GM21717 (cell line): ENCODE measurements around the gene OR5K3.
"Not testable (repeated sequence)": the region's sequence is repeated elsewhere in the genome, so short reads cannot be mapped to it uniquely, and the experiment has no call there.

Experiments used
- ATAC-seq: cut with Tn5 transposase; IDR thresholded peaks from one replicate; pipeline ENCODE4 v1.9.1; 2021; ENCODE audit warnings: mild to moderate bottlenecking, moderate library complexity; ENCODE audit not compliant: unreplicated experiment

OR5K3 gene, protein sequence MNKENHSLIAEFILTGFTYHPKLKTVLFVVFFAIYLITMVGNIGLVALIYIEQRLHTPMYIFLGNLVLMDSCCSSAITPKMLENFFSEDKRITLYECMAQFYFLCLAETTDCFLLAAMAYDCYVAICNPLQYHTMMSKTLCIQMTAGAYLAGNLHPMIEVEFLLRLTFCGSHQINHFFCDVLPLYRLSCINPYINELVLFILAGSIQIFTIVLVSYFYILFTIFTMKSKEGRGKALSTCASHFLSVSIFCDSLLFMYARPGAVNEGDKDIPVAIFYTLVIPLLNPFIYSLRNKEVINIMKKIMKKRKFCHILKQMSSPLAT

DNA sequence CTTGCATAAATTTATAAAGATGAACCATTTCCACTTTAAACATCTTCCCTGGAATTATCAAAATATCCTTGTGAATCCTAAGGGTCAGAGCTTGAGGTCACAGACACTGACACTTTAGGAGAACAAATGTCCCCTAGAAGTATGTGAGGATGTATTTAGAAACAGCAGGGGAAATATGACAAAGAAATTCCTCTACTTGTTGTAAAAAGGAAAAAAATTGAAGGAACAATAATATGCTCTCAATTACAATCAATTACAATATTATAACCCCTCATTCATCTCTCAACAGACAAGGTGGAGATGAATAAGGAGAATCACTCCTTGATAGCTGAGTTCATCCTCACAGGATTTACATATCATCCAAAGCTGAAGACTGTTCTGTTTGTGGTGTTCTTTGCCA is at the start of gene OR5K3:
Gene OR5K3, plus strand, starts transcription at position 301 of the 400 bp plus-strand sequence. Its CDS starts 0 bp downstream, at position 301.
- no peak for ATAC-seq

DNA sequence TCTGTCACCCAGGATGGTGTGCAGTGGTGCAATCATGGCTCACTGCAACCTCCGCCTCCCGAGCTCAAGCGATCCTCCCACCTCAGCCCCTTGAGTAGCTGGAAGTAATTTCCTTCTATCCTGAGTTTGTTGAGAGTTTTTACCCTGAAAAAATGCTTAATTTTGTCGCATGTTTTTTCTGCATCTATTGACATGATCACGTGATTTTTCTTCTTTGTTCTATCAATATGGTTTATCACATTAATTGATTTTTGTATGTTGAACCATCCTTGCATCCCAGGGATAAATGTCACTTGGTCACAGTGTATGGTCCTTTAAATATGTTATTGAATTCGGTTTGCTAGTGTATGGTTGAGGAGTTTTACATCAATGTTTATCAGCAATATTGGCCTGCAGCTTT is 48.7 kb upstream of the OR5K3 start:
- no peak for ATAC-seq

DNA sequence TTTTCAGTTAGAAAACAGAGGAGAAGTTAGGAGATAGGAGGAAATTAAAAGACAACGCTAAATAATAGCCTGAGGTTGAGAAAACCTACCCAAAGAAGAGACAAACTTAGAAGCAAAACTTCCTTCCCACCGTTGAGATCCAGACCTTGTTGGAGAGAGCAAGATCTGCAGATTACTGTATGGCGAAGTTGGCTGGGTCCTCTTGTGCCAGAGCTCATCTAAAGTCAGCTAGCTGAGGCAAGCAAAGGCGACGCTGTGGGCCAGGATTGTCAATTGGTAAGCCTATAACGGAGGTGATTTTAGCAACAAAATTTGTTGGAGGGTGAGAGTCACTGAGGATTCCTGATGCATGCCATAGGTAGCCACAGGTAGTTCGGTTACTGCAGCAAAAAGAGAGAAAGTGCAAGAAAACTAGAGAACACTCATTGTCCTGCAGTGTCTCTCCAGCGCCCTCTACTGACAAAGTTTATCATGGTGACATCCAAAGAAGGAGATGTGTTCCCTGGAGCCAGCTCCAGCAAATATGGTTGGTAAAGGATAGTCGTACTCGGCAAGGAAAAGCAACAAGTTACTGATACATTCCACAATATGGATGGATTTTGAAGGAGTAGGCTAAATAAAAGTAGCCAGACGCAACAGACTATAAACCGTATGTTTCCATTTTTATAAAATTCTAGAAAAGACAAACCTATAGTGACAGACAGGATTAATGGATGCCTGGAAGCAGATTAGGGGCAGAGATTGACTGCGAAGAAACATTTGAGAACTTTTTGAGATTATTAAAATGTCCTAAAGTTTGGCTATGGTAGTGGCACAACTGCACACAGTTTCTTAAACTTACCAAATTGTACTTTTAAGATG is 46.6 kb upstream of the OR5K3 start:
- peak; percentile 55 for ATAC-seq

DNA sequence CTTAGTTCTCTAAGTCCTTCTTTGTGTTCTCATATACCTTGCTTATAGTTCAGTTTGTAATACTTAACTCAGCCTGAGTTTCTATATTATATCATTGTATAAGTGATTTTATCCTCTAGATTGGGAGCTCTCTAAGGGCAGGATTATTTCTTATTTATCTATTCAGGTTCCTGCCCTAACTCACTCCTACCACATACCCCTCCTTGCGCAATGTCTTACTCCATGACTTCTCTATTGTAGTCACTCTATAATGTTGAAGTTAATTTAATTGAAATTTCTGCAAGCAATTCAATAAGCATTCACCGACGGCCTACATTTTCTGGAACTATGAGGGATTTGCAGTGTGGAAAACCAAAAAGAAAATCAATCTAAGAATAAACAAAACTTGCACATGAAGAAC is 40.4 kb upstream of the OR5K3 start:
- ATAC-seq: no peak

- ATAC-seq: no peak
These were observed 36.9 kb upstream of the OR5K3 start, which contains the start of gene OR5K4 for GRCh38 chr3:98353554-98353953. Gene OR5K4 (plus strand): TSS chr3:98353854. CDS start chr3:98353854, 0 bp downstream.

GRCh38 chr3:98359250-98359649 is 31.2 kb upstream of the OR5K3 start:
- ATAC-seq: no peak

- ATAC-seq: peak; percentile 64
These were observed 30.3 kb upstream of the OR5K3 start for GRCh38 chr3:98359993-98360675.

DNA sequence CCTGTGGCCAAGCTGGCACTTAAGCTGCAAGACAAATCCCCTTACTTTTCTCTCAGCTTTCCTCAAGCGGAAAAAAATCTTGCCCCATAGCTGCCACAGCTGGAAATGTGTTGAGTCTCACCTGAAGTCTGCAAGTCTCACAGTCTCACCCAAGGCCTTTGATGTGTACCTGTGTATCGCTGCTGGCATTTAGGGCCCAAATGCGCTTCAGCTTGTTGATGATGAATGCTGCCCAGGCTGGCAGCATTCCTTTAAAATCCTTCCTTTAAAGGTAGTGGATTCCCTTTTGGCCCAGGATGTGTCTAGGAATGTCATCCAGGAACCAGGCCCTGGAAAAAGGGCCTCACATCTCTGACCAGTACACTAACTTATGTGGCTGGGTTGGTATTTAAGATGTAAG is 29.8 kb upstream of the OR5K3 start:
- ATAC-seq: no peak

GRCh38 chr3:98361289-98361688 is 29.2 kb upstream of the OR5K3 start:
- ATAC-seq: peak; percentile 88

DNA sequence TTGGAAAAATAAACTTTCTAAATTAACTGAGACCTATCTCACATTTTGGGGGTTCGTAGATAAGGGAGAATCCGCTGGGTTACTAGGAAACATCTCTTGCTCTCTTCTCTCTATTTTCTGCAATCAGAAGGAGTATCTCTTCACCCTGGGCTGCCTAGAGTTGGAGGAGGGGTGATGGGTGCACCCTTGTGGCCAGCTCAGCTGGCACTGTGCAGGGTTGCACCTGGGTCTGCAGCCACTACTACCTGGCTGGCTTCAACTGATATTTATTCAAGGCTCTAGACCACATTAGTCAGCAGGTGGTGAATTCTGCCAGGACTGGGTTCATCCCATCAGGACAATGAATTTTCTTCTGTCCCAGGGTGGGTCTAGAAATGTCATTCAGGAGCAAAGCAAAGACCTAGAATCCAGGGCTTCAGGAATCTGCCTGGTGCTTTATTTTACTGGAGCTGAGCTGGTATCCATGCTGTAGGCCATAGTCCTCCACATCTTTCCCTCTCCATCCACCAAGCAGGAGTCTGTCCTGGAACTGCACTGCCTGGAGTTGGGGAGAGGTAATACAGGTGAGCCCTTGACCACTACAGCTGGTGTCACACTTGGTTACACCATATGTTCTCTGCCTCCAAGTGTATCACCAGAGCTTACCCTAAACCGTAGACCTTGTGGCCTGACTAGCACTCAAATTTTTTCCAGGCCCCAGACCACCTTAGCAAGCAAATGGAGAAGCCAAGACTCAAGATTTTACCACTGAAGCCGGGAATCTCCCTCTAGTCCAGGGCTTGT is 22.8 kb upstream of the OR5K3 start:
- ATAC-seq: no peak

DNA sequence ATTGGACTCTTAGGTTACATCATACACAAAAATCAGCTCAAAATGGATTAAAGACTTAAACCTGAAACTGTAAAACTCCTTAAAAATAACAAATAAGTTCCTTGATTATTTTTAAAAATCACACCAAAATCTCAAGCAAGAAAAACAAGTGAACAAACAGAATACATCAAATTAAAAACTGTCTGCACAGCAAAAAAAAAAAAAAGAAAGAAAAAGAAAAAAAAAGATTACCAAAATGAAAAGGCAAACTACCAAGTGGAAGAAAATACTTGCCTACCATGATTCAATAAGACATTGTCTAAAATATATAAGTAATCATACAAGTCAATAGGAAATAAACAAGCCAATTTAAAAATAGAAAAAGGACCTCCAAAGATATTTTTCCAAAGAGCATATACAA is 19.3 kb upstream of the OR5K3 start:
- ATAC-seq: no peak

DNA sequence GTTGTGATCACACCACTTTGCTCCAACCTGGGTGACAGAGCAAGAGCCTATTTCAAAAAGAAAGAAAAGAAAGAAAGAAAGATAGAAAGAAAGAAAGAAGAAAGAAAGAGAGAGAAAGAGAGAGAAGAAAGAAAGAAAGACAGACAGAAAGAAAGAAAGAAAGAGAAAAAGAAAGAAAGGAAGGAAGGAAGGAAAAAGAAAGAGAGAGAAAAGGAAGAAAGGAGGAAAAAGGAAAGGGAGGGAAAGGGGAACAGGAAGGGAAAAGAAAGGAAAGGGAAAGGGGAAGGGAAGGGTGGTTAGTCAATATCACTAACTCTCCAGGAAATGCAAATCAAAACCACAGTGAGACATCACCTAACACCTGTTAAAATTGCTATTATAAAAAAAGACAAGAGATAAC is 18.6 kb upstream of the OR5K3 start:
- ATAC-seq: no peak

DNA sequence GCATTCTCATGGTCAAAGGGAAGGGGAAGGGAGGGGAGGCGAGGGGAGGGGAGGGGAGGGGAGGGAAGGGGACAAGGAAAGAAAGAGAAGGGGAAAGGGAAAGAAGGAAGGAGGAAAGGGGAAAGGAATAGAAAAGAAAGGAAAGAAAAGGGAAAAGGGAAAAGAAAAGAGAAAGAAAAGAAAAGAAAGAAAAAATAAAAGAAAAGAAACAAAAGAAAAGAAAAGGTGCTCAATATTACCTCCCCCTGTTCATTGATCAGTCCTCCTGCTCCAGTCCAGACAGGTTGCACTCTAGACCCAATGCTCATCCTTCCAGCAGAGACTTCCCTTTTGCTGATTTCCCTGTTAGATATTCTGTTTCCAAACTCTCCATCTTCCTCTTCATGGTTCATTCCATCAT is 18.0 kb upstream of the OR5K3 start:
- ATAC-seq: no peak

DNA sequence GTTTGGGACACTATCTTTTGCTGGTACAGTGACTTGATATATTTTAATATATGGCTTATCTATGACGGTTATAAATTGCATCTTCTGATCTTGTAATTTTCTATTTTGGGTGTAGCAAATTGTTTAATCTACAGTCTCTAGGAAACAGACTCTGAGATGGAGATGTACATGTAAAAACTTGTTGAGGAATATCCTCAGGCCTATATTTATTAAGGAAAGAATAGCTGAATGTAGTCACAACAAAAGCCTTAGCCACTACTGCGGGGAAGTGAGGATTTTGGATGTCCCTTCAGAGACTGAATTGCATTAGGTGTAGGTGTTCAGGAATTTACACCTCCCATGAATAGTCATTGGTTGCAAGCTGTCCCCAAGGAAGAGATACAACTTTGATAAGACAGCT is 13.8 kb upstream of the OR5K3 start:
- ATAC-seq: no peak

GRCh38 chr3:98388147-98388546 is 2.3 kb upstream of the OR5K3 start:
- ATAC-seq: no peak

GRCh38 chr3:98395101-98395500 is 4.6 kb downstream of the OR5K3 start:
- no peak for ATAC-seq

DNA sequence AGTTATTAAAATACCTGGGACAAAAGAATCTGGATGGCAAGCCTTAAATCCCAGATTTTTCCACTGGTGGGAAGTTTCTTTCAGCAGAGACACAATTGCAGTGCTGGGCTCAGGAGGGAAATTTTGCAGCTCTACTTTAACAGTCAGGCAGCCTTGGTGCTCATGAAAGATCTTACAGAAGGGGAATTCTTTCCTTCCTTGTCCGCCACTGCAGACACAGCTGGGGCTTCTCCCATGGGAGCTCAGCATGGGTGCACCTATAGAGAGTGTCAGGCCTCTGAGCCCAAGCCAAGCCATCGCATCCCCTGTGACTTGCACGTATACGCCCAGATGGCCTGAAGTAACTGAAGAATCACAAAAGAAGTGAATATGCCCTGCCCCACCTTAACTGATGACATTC is 6.0 kb downstream of the OR5K3 start:
- not testable (repeated sequence) for ATAC-seq

DNA sequence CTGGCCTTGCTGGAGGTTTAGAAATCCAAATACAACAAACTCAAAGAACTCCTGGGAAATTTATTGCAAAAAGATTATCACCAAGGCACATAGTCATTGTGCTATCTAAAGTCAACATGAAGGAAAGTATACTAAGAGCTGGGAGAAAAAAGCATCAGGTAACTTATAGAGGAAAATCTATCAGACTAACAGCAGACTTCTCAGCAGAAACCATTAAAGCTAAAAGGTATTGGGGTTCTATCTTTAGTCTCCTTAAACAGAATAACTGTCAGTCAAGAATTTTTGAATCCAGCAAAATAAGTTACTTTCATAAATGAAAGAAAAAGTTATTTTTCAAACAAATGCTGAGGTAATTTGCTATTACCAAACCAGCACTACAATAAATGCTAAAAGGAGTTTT is 8.0 kb downstream of the OR5K3 start:
- no peak for ATAC-seq

GRCh38 chr3:98402507-98402906 is 12.0 kb downstream of the OR5K3 start:
- no peak for ATAC-seq

DNA sequence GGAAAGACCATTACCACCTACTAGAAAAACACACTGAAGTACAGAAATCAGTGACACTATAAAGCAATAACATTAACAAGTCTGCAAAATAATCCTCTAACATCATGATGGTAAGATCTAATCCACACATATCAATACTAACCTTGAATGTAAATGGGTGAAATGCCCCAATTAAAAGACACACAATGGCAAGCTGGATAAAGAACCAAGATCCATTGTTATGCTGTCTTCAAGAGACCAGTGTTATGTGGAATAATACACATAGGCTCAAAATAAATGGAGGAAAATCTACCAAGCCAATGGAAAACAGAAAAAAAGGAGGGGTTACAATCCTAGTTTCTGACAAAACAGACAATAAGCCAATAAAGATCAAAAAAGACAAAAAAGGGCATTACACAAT is 13.5 kb downstream of the OR5K3 start:
- ATAC-seq: no peak

GRCh38 chr3:98406034-98406433 is 15.6 kb downstream of the OR5K3 start:
- no peak for ATAC-seq
